GM21737 (cell line): ENCODE data around the gene ANKS1A.
"Not testable (repeated sequence)": the region's sequence is repeated elsewhere in the genome, so short reads cannot be mapped to it uniquely, and the experiment has no call there.

Source experiments
- ATAC-seq: cut with Tn5 transposase; IDR thresholded peaks from one replicate; pipeline ENCODE4 v1.9.1; 2021; ENCODE audit warnings: mild to moderate bottlenecking, moderate library complexity; ENCODE audit not compliant: unreplicated experiment

Gene ANKS1A

GRCh38 chr6:34984416-34984815, 95.4 kb downstream of the ANKS1A start:
- no peak for ATAC-seq

- ATAC-seq, result no peak
Measured at GRCh38 chr6:34985236-34985635, 96.2 kb downstream of the ANKS1A start.

- no peak for ATAC-seq
Measured at GRCh38 chr6:34986845-34987246, 97.8 kb downstream of the ANKS1A start.

GRCh38 chr6:34987506-34987905, 98.5 kb downstream of the ANKS1A start:
- no peak for ATAC-seq

- no peak for ATAC-seq
Measured at GRCh38 chr6:34990971-34991560, 102.0 kb downstream of the ANKS1A start.

GRCh38 chr6:34992376-34992775, 103.3 kb downstream of the ANKS1A start:
- ATAC-seq, result no peak

DNA sequence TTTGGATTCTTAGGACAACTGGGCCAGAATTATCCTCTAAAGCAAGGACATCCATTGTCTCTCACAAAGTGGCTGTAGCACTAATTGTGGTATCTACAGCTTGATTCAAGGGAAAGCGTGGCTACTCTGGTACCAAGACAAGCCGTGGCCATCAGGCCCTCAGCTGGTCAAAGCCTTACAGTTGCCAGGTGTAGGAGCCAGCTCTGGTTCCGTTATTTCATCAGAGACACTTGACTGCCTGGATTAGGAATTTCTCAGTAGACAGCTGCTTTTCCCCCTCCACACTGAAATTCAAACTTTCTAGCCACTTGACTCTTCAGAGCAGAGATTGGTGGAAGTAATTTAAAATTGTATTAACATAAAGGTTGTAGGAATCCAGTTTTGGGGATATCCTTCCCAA, 104.2 kb downstream of the ANKS1A start:
- ATAC-seq, result no peak

DNA sequence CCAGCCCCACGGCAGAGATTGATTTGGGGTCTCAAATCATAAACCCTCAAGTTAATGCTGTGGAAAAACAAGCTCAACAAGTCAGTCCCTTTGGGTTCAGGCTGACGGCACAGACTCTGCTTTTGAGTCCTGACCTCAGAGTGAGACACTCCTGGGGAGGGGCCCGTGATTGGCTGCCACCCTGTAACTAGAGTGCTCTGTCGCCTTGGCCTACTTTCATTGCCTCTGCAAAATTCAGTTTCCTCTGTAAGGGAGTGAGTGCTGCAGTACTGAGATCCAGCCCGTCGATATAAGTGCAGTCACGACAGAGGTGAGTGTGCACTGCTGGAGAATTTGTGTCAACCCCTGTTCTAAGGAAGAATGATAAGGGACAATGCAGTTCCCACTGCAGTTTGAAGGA, 105.6 kb downstream of the ANKS1A start:
- ATAC-seq, result no peak

DNA sequence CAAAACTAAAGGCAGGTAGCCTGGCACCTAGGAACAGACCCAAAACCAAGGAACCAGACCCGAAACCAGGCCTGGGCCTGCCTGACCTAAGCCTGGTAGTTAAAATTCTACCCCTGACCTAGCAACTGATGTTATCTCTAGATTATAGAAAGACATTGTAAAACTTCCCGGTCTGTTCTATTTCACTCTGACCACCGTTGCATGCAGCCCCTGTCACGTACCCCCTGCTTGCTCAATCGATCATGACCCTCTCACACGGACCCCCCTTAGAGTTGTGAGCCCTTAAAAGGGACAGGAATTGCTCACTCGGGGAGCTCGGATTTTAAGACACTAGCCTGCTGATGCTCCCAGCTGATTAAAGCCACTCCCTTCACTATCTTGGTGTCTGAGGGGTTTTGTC, 109.4 kb downstream of the ANKS1A start:
- ATAC-seq, result not testable (repeated sequence)

- not testable (repeated sequence) for ATAC-seq
Measured at GRCh38 chr6:34999153-34999552, 110.1 kb downstream of the ANKS1A start.

GRCh38 chr6:34999962-35000361, 110.9 kb downstream of the ANKS1A start:
- ATAC-seq, result not testable (repeated sequence)

GRCh38 chr6:35001349-35001748, 112.3 kb downstream of the ANKS1A start:
- not testable (repeated sequence) for ATAC-seq

DNA sequence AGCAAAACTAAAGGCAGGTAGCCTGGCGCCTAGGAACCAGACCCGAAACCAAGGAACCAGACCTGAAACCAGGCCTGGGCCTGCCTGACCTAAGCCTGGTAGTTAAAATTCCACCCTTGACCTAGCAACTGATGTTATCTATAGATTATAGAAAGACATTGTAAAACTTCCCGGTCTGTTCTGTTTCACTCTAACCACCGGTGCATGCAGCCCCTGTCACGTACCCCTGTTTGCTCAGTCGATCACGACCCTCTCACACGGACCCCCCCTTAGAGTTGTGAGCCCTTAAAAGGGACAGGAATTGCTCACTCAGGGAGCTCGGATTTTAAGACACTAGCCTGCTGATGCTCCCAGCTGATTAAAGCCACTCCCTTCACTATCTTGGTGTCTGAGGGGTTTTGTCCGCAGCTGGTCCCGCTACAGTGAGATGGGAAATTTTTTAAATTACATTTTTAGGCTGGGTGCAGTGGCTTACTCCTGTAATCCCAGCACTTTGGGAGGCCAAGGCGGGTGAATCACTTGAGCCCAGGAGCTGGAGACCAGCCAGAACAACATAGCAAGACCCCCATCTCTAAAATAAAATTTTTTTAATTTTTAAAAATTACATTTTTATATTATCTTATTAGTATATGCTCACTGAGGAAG, 115.0 kb downstream of the ANKS1A start:
- ATAC-seq, result not testable (repeated sequence)

- ATAC-seq, result no peak
Measured at GRCh38 chr6:35007016-35007415, 118.0 kb downstream of the ANKS1A start.

- no peak for ATAC-seq
Measured at GRCh38 chr6:35008858-35009257, 119.8 kb downstream of the ANKS1A start.

DNA sequence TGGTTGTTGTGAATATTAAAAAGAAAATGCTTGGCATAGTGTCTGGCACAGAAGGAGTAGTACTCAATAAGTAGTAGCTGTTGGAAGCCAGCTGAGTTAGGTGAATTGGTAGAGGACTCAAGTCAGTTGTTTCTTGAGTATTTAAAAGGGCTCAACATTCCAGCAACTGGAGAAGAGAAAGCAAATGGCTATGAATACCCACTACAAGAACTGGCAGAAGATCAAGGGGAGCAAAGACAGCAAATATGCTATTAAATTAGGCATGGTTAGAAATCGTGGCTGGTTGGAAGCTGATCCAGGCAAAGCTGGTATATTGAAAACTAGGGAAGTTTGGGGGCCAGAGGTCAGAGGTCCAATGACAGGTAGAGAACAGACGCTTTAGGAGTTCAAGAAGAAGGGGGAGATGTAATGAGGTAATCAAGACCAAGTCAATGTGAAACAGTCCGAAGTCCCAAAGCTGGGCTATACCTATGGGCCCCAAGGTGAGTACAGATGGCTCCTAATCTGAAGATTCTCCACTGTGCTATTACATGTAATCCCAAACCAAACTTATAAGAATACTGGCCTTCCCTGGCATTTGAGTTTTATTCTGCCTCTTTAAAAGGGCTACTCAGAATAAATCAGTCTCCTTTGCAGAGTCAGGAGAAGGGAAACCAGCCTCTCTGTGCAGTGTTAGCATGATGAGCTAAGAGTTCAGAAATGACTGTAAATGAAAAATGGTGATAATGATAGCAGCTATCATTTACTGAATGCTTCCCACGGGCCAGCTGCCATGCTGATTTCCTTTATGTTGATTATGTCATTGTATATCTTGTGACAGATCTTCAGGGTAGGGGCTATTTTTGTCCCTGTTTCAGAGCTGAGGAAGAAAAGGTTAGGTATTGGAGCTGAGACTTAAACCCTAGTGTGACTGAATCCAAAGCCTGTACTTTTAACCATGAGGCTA, 122.3 kb downstream of the ANKS1A start:
- no peak for ATAC-seq

- no peak for ATAC-seq
Measured at GRCh38 chr6:35013701-35014100, 124.6 kb downstream of the ANKS1A start.

- ATAC-seq, result no peak
Measured at GRCh38 chr6:35014341-35014740, 125.3 kb downstream of the ANKS1A start.

DNA sequence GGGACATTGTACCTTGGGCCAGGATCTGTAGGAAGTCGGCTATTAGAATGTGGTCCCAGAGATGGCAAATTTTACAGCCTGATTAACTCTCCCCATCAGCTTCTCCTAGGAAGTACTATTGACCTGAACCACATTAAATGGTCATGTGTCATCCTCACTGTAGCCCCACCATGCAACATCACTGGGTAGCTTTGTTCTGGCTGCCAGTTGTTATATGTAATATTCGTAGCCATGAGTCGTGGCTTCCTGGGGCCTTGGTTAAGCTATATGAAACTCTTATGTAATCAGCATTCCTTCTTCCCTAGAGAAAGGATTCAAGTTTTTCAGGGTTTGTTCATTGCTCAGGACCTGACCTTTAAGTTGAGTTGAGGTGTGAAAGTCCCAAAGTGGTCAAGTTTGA, 125.7 kb downstream of the ANKS1A start:
- no peak for ATAC-seq

DNA sequence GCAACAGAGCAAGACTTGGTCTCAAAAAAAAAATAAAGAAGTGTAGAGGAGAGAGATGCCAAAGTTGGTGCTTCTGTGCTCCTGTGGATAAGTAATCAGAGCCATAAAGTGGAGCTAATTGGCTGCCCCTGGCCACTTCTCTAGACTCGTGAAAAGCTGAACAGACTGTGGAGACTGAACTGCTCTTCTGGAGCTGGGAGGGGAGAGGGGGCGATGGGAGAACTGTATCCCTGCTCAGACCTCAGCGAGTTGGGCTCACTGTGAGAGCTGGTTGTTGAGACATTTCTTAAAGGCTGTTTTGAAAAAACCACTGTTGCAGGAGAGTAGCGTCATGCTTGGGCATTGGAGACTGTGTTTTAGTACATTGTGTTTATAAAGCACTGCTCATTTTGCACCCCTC, 126.4 kb downstream of the ANKS1A start:
- no peak for ATAC-seq

DNA sequence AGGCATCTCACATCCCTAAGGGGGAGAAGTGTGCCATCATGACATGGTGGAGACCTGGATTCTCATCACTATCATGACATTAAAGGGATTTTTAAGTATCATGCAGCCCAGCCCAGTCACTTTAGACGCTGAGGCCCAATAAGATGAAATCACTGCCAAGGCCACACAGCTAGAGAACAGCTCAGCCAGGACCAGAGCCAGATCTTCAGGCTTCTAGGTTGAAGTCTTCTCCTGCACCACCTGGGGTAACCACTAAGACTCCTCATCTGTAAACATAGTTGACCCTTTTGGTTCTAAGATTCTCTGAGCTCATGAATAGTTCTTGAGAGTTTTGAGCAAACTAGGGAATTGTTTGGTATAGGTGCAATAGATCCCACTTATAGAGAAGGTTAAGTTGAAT, 126.9 kb downstream of the ANKS1A start:
- no peak for ATAC-seq
